ENCODE data around the gene SRSF2. TPM values are rescaled to one million over a fixed set of nuclear protein-coding genes. Genes with fewer than 3 reads are reported as not detected.
A peak's percentile ranks its signal among the peaks of the same experiment; 100 is the strongest.

SRSF2 gene
- total and polyA plus RNA-seq, 9 of the 15 experiments (the other 6 are each of a cell fraction or from before 2014, with no cell fraction given) = 161 to 583 (median 393) TPM

DNA sequence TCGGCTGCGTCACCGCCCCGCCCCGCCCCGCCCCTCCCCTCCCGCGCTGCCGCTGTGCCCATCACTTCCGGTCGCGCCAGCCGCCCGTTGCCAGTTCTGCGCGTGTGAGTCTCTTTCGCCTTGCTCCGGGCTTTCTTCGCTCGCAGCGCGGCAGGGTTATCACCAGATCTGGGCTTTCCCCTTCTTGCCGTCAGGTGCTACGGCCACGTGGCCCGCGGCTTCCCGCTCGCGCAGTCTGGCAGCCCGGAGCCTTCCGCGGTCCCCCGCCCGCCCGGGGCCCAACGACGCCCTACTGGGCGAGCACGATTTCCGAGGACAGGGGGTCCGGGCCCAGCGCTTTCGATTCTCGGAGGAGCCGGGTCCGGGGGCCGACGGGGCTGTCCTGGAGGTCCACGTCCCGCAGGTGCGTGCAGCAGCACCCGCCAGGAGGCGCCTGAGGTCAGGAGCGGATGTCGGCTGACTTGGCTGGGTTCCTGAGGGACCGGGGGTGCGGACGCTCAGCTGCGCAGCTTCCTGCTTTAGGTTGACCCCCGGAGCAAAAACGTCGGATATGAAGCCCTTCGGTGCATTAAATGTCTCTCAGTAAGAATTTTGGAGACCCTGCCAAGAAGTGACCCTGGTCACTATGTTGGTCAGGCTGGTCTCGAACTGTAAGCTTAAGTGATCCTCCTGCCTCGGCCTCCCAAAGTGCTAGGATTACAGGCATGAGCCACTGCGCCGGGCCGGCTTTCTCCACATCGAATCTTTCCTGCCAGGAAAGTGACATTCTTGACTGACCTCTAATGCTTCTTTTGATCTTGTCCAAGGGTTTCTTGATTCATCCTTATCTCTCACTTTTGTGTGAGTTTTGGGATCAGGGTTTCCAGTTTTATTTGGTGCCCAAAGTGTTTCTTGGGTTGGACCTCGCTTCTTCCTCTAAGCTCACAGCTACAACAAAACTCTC lies 10.1 kb downstream of the SRSF2 start, which contains the start of gene METTL23 (continued):
- TF ChIP-seq, protein P1, sequence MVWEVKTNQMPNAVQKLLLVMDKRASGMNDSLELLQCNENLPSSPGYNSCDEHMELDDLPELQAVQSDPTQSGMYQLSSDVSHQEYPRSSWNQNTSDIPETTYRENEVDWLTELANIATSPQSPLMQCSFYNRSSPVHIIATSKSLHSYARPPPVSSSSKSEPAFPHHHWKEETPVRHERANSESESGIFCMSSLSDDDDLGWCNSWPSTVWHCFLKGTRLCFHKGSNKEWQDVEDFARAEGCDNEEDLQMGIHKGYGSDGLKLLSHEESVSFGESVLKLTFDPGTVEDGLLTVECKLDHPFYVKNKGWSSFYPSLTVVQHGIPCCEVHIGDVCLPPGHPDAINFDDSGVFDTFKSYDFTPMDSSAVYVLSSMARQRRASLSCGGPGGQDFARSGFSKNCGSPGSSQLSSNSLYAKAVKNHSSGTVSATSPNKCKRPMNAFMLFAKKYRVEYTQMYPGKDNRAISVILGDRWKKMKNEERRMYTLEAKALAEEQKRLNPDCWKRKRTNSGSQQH (CRISPR knock-in tag; IDR thresholded peaks at IDR 0.05) = no peak
- TF ChIP-seq SRF (CRISPR knock-in tag; IDR thresholded peaks at IDR 0.05) (peak in 1 of 2 experiments; percentile 36; a peak in 1 of 4 replicates), CBX5 (IDR thresholded peaks at IDR 0.05; ENCODE audit: borderline replicate concordance, low read depth) (no peak), ZNF3 (CRISPR knock-in tag; IDR thresholded peaks at IDR 0.05) (no peak), SRSF7 (optimal IDR thresholded peaks at IDR 0.05; ENCODE audit: low read depth, low read length) (no peak), ZNF133 (CRISPR knock-in tag; IDR thresholded peaks at IDR 0.05) (no peak), ZNF507 (tag; conservative IDR thresholded peaks at IDR 0.05) (no peak), NR2F6 (CRISPR knock-in tag; IDR thresholded peaks at IDR 0.05) (no peak), ELF2 (CRISPR knock-in tag; IDR thresholded peaks at IDR 0.05) (peak; percentile 41; the same call in 1 of the 2 replicates), CREBBP (IDR thresholded peaks at IDR 0.05; ENCODE audit: low read depth, low read length) (no peak), SOX6 (IDR thresholded peaks at IDR 0.05) (0 out of 2 replicates have a peak, but pooled peaks have one; percentile 60)
- TF ChIP-seq, protein P2, sequence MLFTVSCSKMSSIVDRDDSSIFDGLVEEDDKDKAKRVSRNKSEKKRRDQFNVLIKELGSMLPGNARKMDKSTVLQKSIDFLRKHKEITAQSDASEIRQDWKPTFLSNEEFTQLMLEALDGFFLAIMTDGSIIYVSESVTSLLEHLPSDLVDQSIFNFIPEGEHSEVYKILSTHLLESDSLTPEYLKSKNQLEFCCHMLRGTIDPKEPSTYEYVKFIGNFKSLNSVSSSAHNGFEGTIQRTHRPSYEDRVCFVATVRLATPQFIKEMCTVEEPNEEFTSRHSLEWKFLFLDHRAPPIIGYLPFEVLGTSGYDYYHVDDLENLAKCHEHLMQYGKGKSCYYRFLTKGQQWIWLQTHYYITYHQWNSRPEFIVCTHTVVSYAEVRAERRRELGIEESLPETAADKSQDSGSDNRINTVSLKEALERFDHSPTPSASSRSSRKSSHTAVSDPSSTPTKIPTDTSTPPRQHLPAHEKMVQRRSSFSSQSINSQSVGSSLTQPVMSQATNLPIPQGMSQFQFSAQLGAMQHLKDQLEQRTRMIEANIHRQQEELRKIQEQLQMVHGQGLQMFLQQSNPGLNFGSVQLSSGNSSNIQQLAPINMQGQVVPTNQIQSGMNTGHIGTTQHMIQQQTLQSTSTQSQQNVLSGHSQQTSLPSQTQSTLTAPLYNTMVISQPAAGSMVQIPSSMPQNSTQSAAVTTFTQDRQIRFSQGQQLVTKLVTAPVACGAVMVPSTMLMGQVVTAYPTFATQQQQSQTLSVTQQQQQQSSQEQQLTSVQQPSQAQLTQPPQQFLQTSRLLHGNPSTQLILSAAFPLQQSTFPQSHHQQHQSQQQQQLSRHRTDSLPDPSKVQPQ (CRISPR knock-in tag; IDR thresholded peaks at IDR 0.05; ENCODE audit: borderline replicate concordance) = no peak
- TF ChIP-seq, protein P3, sequence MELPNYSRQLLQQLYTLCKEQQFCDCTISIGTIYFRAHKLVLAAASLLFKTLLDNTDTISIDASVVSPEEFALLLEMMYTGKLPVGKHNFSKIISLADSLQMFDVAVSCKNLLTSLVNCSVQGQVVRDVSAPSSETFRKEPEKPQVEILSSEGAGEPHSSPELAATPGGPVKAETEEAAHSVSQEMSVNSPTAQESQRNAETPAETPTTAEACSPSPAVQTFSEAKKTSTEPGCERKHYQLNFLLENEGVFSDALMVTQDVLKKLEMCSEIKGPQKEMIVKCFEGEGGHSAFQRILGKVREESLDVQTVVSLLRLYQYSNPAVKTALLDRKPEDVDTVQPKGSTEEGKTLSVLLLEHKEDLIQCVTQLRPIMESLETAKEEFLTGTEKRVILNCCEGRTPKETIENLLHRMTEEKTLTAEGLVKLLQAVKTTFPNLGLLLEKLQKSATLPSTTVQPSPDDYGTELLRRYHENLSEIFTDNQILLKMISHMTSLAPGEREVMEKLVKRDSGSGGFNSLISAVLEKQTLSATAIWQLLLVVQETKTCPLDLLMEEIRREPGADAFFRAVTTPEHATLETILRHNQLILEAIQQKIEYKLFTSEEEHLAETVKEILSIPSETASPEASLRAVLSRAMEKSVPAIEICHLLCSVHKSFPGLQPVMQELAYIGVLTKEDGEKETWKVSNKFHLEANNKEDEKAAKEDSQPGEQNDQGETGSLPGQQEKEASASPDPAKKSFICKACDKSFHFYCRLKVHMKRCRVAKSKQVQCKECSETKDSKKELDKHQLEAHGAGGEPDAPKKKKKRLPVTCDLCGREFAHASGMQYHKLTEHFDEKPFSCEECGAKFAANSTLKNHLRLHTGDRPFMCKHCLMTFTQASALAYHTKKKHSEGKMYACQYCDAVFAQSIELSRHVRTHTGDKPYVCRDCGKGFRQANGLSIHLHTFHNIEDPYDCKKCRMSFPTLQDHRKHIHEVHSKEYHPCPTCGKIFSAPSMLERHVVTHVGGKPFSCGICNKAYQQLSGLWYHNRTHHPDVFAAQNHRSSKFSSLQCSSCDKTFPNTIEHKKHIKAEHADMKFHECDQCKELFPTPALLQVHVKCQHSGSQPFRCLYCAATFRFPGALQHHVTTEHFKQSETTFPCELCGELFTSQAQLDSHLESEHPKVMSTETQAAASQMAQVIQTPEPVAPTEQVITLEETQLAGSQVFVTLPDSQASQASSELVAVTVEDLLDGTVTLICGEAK (IDR thresholded peaks at IDR 0.05) = peak; percentile 59
- TF ChIP-seq, protein P3 (CRISPR knock-in tag; IDR thresholded peaks at IDR 0.05) = no peak

Measured in K562 (cell line).